HepG2 (cell line): Measurements from ENCODE around the gene ATG16L2. TPM values are rescaled to one million over a fixed set of nuclear protein-coding genes. Genes with fewer than 3 reads are reported as not detected.

Experiments
- CEBPG ChIP-seq: IDR thresholded peaks from 2 replicates; pipeline ENCODE4 v1.6.1; 2016
- FIP1L1 ChIP-seq: fragments of 200-400 bp; formaldehyde crosslinking; IDR thresholded peaks from 2 replicates; pipeline ENCODE4 v1.6.1; 2018; ENCODE audit warnings: low read depth, mild to moderate bottlenecking, low read length, moderate library complexity, borderline replicate concordance; ENCODE audit not compliant: insufficient read depth
- GATAD2A ChIP-seq: IDR thresholded peaks from 2 replicates; pipeline ENCODE4 v1.6.1; 2016
- MED13 ChIP-seq: sonication (generic); formaldehyde crosslinking; IDR thresholded peaks from 2 replicates; pipeline ENCODE4 v1.5.0; 2020; ENCODE audit warnings: missing genetic modification reagents
- MEIS2 ChIP-seq: sonication (generic); formaldehyde crosslinking; IDR thresholded peaks from 2 replicates; pipeline ENCODE4 v1.9.0; 2021; ENCODE audit warnings: mild to moderate bottlenecking, missing genetic modification reagents
- NFE2L1 ChIP-seq: sonication (generic); formaldehyde crosslinking; IDR thresholded peaks from 2 replicates; pipeline ENCODE4 v1.4.0; 2020; ENCODE audit warnings: missing genetic modification reagents, mild to moderate bottlenecking, borderline replicate concordance
- NR2F1 ChIP-seq, 2 experiments: fragments of 450-650 bp in 1 of 2; formaldehyde crosslinking in 1 of 2; IDR thresholded peaks; 2 replicates each; pipeline versions ENCODE4 v1.5.0 to v1.6.1; 2016 to 2020; ENCODE audit warnings: mild to moderate bottlenecking in 1 of 2, missing compliant biosample characterization in 1 of 2, missing genetic modification reagents in 1 of 2, moderate library complexity in 1 of 2
- SOX13 ChIP-seq, 3 experiments: fragments of 450-650 bp in 1 of 3; sonication (generic) in 1 of 3; formaldehyde crosslinking in 1 of 3; IDR thresholded peaks in 2 of 3; conservative IDR thresholded peaks in 1 of 3; 2 replicates each; pipeline versions ENCODE4 v1.5.0 to v1.6.1; 2016 to 2020; ENCODE audit warnings: antibody characterized with exemption in 1 of 3, mild to moderate bottlenecking in 1 of 3, missing compliant biosample characterization in 1 of 3, missing genetic modification reagents in 1 of 3, moderate library complexity in 1 of 3
- STAT5B ChIP-seq: sonication (generic); formaldehyde crosslinking; IDR thresholded peaks from 2 replicates; pipeline ENCODE4 v1.4.0; 2020; ENCODE audit warnings: missing genetic modification reagents
- ZBTB8A ChIP-seq: sonication (generic); formaldehyde crosslinking; IDR thresholded peaks from 2 replicates; pipeline ENCODE4 v1.4.0; 2020; ENCODE audit warnings: mild to moderate bottlenecking, low read depth, missing genetic modification reagents, borderline replicate concordance
- ZFX ChIP-seq: sonication (generic); formaldehyde crosslinking; IDR thresholded peaks from 2 replicates; pipeline ENCODE4 v1.4.0; 2020; ENCODE audit warnings: mild to moderate bottlenecking, low read depth, missing genetic modification reagents, moderate library complexity
- ZKSCAN5 ChIP-seq: sonication (generic); formaldehyde crosslinking; IDR thresholded peaks from 2 replicates; pipeline ENCODE4 v1.5.1; 2020; ENCODE audit warnings: mild to moderate bottlenecking, missing genetic modification reagents
- ZNF446 ChIP-seq: sonication (generic); formaldehyde crosslinking; IDR thresholded peaks from 2 replicates; pipeline ENCODE4 v1.5.0; 2020; ENCODE audit warnings: mild to moderate bottlenecking, missing genetic modification reagents
- ZNF598 ChIP-seq: sonication (generic); formaldehyde crosslinking; IDR thresholded peaks from 2 replicates; pipeline ENCODE4 v1.5.1; 2020; ENCODE audit warnings: mild to moderate bottlenecking, missing genetic modification reagents, borderline replicate concordance
- ZNF782 ChIP-seq: sonication (generic); formaldehyde crosslinking; IDR thresholded peaks from 2 replicates; pipeline ENCODE4 v1.4.0; 2020; ENCODE audit warnings: missing genetic modification reagents, mild to moderate bottlenecking, borderline replicate concordance
- ZSCAN31 ChIP-seq: sonication (generic); formaldehyde crosslinking; IDR thresholded peaks from 2 replicates; pipeline ENCODE4 v1.5.0; 2020; ENCODE audit warnings: low read depth, mild to moderate bottlenecking, missing genetic modification reagents
- polyA plus RNA-seq, 8 experiments: library from polyadenylated mRNA; depleted of rRNA in 3 of 8; stranded (reverse) in 7 of 8; unstranded in 1 of 8; fragments of >200 nt; fragmentation: Illumina TruSeq in 4 of 8; extraction: Trizol in 4 of 8; gene quantifications; 2 replicates each; pipeline versions ENCODE4 v1.2.1 to v1.2.3, GENCODE V29; 2011 to 2016; ENCODE audit warnings: low read depth in 4 of 8, missing spikeins in 1 of 8, mixed read lengths in 1 of 8; ENCODE audit not compliant: insufficient read depth in 1 of 8
- total RNA-seq, 5 experiments: library from RNA; depleted of rRNA; stranded (reverse); fragments of >200 nt; fragmentation: Illumina TruSeq; extraction: Trizol; gene quantifications; 2 replicates each; pipeline ENCODE4 v1.2.3, GENCODE V29; 2016; ENCODE audit warnings: low read depth in 1 of 5
- TF ChIP-seq, protein P1 (sequence below): sonication (generic); formaldehyde crosslinking; IDR thresholded peaks from 2 replicates; pipeline ENCODE4 v1.4.0; 2020; ENCODE audit warnings: missing genetic modification reagents, borderline replicate concordance
- TF ChIP-seq, protein P2 (sequence below): sonication (generic); formaldehyde crosslinking; IDR thresholded peaks from 2 replicates; pipeline ENCODE4 v1.5.0; 2020; ENCODE audit warnings: mild to moderate bottlenecking, missing genetic modification reagents
- TF ChIP-seq, protein P3 (sequence below): IDR thresholded peaks from 2 replicates; pipeline ENCODE4 v1.6.1; 2016; ENCODE audit warnings: low read depth
- TF ChIP-seq, protein P4 (sequence below): IDR thresholded peaks from 2 replicates; pipeline ENCODE4 v1.6.1; 2016; ENCODE audit warnings: control low read depth
- TF ChIP-seq, protein P5 (sequence below): sonication (generic); formaldehyde crosslinking; IDR thresholded peaks from 2 replicates; pipeline ENCODE4 v1.5.0; 2020; ENCODE audit warnings: missing genetic modification reagents

Gene ATG16L2
- total and polyA plus RNA-seq, 2 of the 13 experiments (the other 11 are each of a cell fraction or from before 2014, with no cell fraction given), result 6.2 to 14.8 TPM

DNA sequence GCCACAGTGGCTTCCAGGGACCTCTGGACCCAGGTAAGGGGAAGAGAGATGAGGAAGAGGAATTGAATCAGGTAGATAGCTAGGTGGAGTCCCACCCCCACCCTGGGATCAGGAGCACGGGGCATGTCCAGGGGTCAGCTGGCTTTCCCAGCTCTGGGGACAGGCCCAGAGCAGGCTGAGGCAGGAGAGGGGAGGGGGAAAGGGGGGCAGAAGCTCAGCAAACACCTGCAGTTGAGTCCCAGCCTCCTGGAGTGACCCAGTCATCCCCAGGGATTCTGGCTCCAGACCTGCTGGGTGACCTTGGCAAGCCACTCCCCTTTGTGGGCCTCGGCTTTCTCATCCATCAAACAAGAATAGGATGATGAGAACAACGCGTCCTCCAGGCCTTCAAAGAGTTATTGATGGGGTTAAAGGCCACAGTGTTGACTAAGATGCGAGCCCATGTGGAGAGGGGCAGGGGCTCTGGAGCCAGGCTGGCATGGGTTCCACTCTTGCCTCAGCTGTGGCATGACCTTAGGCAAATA lies 36.4 kb upstream of the ATG16L2 start (continued):
- TF ChIP-seq, protein P1, sequence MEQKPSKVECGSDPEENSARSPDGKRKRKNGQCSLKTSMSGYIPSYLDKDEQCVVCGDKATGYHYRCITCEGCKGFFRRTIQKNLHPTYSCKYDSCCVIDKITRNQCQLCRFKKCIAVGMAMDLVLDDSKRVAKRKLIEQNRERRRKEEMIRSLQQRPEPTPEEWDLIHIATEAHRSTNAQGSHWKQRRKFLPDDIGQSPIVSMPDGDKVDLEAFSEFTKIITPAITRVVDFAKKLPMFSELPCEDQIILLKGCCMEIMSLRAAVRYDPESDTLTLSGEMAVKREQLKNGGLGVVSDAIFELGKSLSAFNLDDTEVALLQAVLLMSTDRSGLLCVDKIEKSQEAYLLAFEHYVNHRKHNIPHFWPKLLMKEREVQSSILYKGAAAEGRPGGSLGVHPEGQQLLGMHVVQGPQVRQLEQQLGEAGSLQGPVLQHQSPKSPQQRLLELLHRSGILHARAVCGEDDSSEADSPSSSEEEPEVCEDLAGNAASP (CRISPR knock-in tag), result peak; percentile 47; the same call in 1 of the 2 replicates
- peak; percentile 71; the same call in 1 of the 2 replicates for TF ChIP-seq MEIS2
- TF ChIP-seq, protein P2, sequence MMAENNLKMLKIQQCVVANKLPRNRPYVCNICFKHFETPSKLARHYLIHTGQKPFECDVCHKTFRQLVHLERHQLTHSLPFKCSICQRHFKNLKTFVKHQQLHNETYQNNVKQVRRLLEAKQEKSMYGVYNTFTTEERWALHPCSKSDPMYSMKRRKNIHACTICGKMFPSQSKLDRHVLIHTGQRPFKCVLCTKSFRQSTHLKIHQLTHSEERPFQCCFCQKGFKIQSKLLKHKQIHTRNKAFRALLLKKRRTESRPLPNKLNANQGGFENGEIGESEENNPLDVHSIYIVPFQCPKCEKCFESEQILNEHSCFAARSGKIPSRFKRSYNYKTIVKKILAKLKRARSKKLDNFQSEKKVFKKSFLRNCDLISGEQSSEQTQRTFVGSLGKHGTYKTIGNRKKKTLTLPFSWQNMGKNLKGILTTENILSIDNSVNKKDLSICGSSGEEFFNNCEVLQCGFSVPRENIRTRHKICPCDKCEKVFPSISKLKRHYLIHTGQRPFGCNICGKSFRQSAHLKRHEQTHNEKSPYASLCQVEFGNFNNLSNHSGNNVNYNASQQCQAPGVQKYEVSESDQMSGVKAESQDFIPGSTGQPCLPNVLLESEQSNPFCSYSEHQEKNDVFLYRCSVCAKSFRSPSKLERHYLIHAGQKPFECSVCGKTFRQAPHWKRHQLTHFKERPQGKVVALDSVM (CRISPR knock-in tag), result peak; percentile 80
- 0 out of 2 replicates have a peak, but pooled peaks have one; percentile 33 for TF ChIP-seq CEBPG
- no peak for TF ChIP-seq STAT5B (CRISPR knock-in tag)
- no peak for TF ChIP-seq ZBTB8A (CRISPR knock-in tag)
- TF ChIP-seq ZKSCAN5 (CRISPR knock-in tag), result no peak
- no peak for TF ChIP-seq ZNF446 (CRISPR knock-in tag)
- TF ChIP-seq MED13 (CRISPR knock-in tag), result no peak
- TF ChIP-seq ZNF782, result no peak
- TF ChIP-seq ZNF598 (CRISPR knock-in tag), result no peak
- TF ChIP-seq, protein P3, sequence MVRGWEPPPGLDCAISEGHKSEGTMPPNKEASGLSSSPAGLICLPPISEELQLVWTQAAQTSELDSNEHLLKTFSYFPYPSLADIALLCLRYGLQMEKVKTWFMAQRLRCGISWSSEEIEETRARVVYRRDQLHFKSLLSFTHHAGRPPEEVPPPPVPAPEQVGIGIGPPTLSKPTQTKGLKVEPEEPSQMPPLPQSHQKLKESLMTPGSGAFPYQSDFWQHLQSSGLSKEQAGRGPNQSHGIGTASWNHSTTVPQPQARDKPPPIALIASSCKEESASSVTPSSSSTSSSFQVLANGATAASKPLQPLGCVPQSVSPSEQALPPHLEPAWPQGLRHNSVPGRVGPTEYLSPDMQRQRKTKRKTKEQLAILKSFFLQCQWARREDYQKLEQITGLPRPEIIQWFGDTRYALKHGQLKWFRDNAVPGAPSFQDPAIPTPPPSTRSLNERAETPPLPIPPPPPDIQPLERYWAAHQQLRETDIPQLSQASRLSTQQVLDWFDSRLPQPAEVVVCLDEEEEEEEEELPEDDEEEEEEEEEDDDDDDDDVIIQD (CRISPR knock-in tag), result no peak
- no peak for TF ChIP-seq FIP1L1
- TF ChIP-seq, protein P4, sequence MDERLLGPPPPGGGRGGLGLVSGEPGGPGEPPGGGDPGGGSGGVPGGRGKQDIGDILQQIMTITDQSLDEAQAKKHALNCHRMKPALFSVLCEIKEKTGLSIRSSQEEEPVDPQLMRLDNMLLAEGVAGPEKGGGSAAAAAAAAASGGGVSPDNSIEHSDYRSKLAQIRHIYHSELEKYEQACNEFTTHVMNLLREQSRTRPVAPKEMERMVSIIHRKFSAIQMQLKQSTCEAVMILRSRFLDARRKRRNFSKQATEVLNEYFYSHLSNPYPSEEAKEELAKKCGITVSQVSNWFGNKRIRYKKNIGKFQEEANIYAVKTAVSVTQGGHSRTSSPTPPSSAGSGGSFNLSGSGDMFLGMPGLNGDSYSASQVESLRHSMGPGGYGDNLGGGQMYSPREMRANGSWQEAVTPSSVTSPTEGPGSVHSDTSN, result 0 out of 2 replicates have a peak, but pooled peaks have one; percentile 31
- peak; percentile 64; the same call in 1 of the 2 replicates for TF ChIP-seq SOX13 (IDR thresholded peaks at IDR 0.05)
- TF ChIP-seq SOX13 (CRISPR knock-in tag; conservative IDR thresholded peaks at IDR 0.05 in 1 of 2, IDR thresholded peaks at IDR 0.05 in 1 of 2), result peak in 1 of 2 experiments; percentile 94; a peak in 2 of 4 replicates
- TF ChIP-seq GATAD2A, result peak; percentile 89
- TF ChIP-seq NFE2L1 (CRISPR knock-in tag), result no peak
- peak; percentile 65 for TF ChIP-seq ZFX (CRISPR knock-in tag)
- peak; percentile 91 for TF ChIP-seq NR2F1 (CRISPR knock-in tag; IDR thresholded peaks at IDR 0.05)
- TF ChIP-seq, protein P5, sequence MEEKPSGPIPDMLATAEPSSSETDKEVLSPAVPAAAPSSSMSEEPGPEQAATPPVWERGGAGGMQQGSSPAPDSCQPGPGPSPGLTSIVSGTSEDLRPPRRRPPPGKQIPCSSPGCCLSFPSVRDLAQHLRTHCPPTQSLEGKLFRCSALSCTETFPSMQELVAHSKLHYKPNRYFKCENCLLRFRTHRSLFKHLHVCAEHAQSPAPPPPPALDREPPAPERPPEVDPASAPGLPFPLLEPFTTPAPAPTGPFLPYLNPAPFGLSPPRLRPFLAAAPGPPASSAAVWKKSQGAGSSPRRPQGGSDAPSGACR, result peak; percentile 53; the same call in 1 of the 2 replicates
- TF ChIP-seq ZSCAN31 (CRISPR knock-in tag), result no peak
